NT2/D1 (cell line): Measurements from ENCODE around the gene HMGA1.

ENCODE experiments used
- DNase-seq: peaks from one replicate; pipeline ENCODE4 v3.0.0-alpha.2; 2011; ENCODE audit warnings: low read depth, low spot score
- H3K27me3 ChIP-seq: 2 replicates; pipeline ENCODE4 v1.6.0; 2011; ENCODE audit warnings: mild to moderate bottlenecking; ENCODE audit not compliant: insufficient read length, insufficient read depth
- H3K36me3 ChIP-seq: 2 replicates; pipeline ENCODE4 v1.6.1; 2011; ENCODE audit warnings: mild to moderate bottlenecking, low read length, mixed read lengths; ENCODE audit not compliant: insufficient read depth, insufficient read length
- H3K4me1 ChIP-seq: 2 replicates; pipeline ENCODE4 v1.5.1; 2011; ENCODE audit not compliant: insufficient read depth, insufficient read length
- H3K4me3 ChIP-seq: 2 replicates; pipeline ENCODE4 v1.5.1; 2011; ENCODE audit warnings: low read depth; ENCODE audit not compliant: insufficient read length
- H3K9ac ChIP-seq: 2 replicates; pipeline ENCODE4 v1.6.0; 2011; ENCODE audit warnings: low read depth; ENCODE audit not compliant: insufficient read length
- H3K9me3 ChIP-seq: 2 replicates; pipeline ENCODE4 v1.5.1; 2011; ENCODE audit warnings: mild to moderate bottlenecking, low read length; ENCODE audit not compliant: insufficient read depth
- SUZ12 ChIP-seq: IDR thresholded peaks from 2 replicates; pipeline ENCODE4 v1.6.1; 2011; ENCODE audit not compliant: insufficient read length, insufficient read depth; ENCODE audit errors: extremely low read depth
- YY1 ChIP-seq: IDR thresholded peaks from 2 replicates; pipeline ENCODE4 v1.6.1; 2011; ENCODE audit not compliant: insufficient read length, insufficient read depth
- ZNF274 ChIP-seq: IDR thresholded peaks from 2 replicates; pipeline ENCODE4 v1.6.1; 2011; ENCODE audit warnings: mild to moderate bottlenecking, low read depth, low read length

Gene HMGA1

GRCh38 chr6:34285448-34286164 is 48.9 kb downstream of the HMGA1 start:
- no peak for DNase-seq

GRCh38 chr6:34288581-34288980 is 51.9 kb downstream of the HMGA1 start:
- no peak overlapping the region for H3K4me3 ChIP-seq
- H3K4me1 ChIP-seq: no peaks in the 10 kb centered on the region
- H3K27me3 ChIP-seq: no peaks in the 10 kb centered on the region
- no peak for TF ChIP-seq ZNF274
- no peak for TF ChIP-seq YY1
- TF ChIP-seq SUZ12: no peak
- no peak overlapping the region for H3K9ac ChIP-seq
- no peak for DNase-seq
- H3K9me3 ChIP-seq: no peaks in the 10 kb centered on the region
- H3K36me3 ChIP-seq: peaks cover 42% of the 10 kb centered on the region

More at GRCh38 chr6:34285448-34286164, 48.9 kb downstream of the HMGA1 start:
- Histone ChIP-seq H3K4me1 (no peaks in the 10 kb centered on the region), H3K4me3 (no peak overlapping the region), H3K36me3 (peaks cover 31% of the 10 kb centered on the region), H3K9me3 (no peaks in the 10 kb centered on the region), H3K9ac (no peak overlapping the region), H3K27me3 (no peaks in the 10 kb centered on the region)
- TF ChIP-seq SUZ12 (no peak), ZNF274 (no peak), YY1 (no peak)

GRCh38 chr6:34289137-34289536 is 52.5 kb downstream of the HMGA1 start:
- H3K4me3 ChIP-seq: no peak overlapping the region
- H3K36me3 ChIP-seq: peaks cover 42% of the 10 kb centered on the region
- H3K27me3 ChIP-seq: no peaks in the 10 kb centered on the region
- H3K9me3 ChIP-seq: no peaks in the 10 kb centered on the region
- no peak overlapping the region for H3K9ac ChIP-seq
- no peak for DNase-seq
- no peaks in the 10 kb centered on the region for H3K4me1 ChIP-seq
- TF ChIP-seq SUZ12 (no peak), YY1 (no peak), ZNF274 (no peak)

GRCh38 chr6:34292954-34293353 is 56.3 kb downstream of the HMGA1 start:
- Histone ChIP-seq H3K27me3 (no peaks in the 10 kb centered on the region), H3K9ac (no peak overlapping the region), H3K4me1 (no peaks in the 10 kb centered on the region), H3K36me3 (peaks cover 34% of the 10 kb centered on the region), H3K4me3 (no peak overlapping the region), H3K9me3 (no peaks in the 10 kb centered on the region)
- DNase-seq: no peak
- TF ChIP-seq SUZ12 (no peak), ZNF274 (no peak), YY1 (no peak)

GRCh38 chr6:34295721-34296120 is 59.0 kb downstream of the HMGA1 start:
- Histone ChIP-seq H3K4me1 (no peaks in the 10 kb centered on the region), H3K9me3 (no peaks in the 10 kb centered on the region), H3K27me3 (no peaks in the 10 kb centered on the region), H3K9ac (no peak overlapping the region), H3K4me3 (no peak overlapping the region), H3K36me3 (peaks cover 26% of the 10 kb centered on the region)
- DNase-seq: no peak
- TF ChIP-seq YY1 (no peak), ZNF274 (no peak), SUZ12 (no peak)
